OCI-LY7 (cell line): ENCODE data around the gene MYF5.

Experiments
- CTCF ChIP-seq: fragments of 200-600 bp; sonication (generic); conservative IDR thresholded peaks from 2 replicates; pipeline ENCODE4 v1.5.1; 2014; ENCODE audit warnings: mild to moderate bottlenecking, antibody characterized with exemption, low read length, moderate library complexity, mixed read lengths
- EZH2phosphoT487 ChIP-seq: fragments of 200-600 bp; sonication (generic); IDR thresholded peaks from 2 replicates; pipeline ENCODE4 v1.6.1; 2018; ENCODE audit warnings: low read depth, borderline replicate concordance, mild to moderate bottlenecking, mixed run types, antibody characterized with exemption, low read length, moderate library complexity, mixed read lengths

GRCh38 chr12:80721326-80721725 lies 4.6 kb downstream of the MYF5 start:
- TF ChIP-seq CTCF (no peak), EZH2phosphoT487 (no peak)
